ENCODE results near the gene SHISAL2A. TPM values are rescaled to one million over a fixed set of nuclear protein-coding genes. Genes with fewer than 3 reads are reported as not detected.
A peak's percentile ranks its signal among the peaks of the same experiment; 100 is the strongest.

Gene SHISAL2A
- total and polyA plus RNA-seq, 2 of the 13 experiments (the other 11 are each of a cell fraction or from before 2014, with no cell fraction given) = not detected

DNA sequence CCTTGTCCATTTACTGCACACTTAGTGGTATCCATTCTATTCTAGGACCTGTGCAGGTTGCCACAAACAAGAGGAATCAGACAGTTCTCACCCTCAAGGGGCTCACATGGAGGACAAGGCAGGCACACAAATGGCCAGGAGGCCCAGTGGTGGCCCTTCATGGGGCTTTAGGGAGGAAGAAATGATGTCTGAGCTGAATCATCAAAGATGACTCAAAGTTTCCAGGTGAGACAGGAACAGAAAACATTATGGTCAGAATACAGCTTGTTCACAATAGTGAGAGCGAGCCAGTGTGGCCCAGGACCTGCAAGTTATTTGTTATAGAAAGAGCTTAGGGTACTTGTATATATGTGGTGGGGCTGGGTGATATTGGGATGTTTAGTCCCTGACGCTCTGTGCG lies 26.4 kb downstream of the SHISAL2A start (continued):
- no peak for TF ChIP-seq RARG (CRISPR knock-in tag; IDR thresholded peaks at IDR 0.05; ENCODE audit: low read depth)
- TF ChIP-seq ZSCAN20 (CRISPR knock-in tag; IDR thresholded peaks at IDR 0.05; ENCODE audit: borderline replicate concordance) = no peak

DNA sequence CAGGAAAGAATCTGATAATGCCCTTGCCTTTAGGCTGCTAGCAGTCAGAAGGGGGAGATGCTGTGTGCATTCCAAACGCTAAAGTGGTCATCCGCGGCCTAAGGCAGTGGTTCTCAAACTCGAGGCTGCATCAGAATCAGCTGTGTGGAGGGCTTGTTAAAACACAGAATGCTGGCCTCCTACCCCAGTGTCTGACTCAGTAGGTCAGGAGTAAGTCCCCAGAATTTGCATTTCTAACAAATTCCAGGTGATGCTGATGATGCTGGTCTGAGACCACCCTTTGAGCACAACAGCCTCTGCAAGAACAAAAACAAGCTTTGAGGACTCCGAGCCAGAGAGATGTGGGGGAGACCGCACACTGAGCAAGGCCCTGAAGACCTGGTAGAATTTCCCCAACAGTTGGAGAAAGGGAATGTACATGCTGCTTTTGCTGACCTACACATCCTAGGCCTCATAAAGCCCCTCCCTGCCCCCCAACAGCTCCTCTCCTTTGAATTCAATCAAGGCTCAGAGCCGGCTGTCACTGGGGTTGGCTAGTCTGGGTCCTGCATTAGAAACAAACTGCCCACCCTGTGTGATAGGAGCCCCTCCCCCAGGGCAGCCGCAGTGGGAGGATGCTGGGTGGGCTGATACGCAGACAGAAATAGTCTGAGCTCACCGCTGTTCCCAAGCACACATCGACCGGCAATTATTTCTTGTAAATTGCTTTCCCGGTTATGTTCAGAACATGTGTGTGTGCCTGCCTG lies 27.1 kb downstream of the SHISAL2A start:
- CTCF ChIA-PET (ENCODE audit: low intra/inter-chr PET ratio, low total read pairs) = no interaction called here
- Histone ChIP-seq H3K27ac (ENCODE audit: extremely low read length, insufficient read depth, low read length) (no peak overlapping the region), H3K4me2 (ENCODE audit: low read depth, low read length) (no peak overlapping the region), H3K79me2 (ENCODE audit: insufficient read depth, low read length) (no peaks in the 10 kb centered on the region), H3K4me3 (replicated peaks in 1 of 3; ENCODE audit: insufficient read depth in 1 of 3, low read depth in 2 of 3, low read length in 3 of 3) (no peak overlapping the region), H3K36me3 (replicated peaks in 1 of 2; ENCODE audit: control insufficient read depth in 1 of 2, insufficient read depth in 2 of 2, low read length in 2 of 2) (no peaks in the 10 kb centered on the region), H3K9ac (ENCODE audit: insufficient read depth, low read depth, low read length) (no peak overlapping the region), H3K9me3 (ENCODE audit: low read length) (no peaks in the 10 kb centered on the region), H3K27me3 (ENCODE audit: control insufficient read depth in 1 of 2, insufficient read depth in 2 of 2, low read length in 2 of 2) (peaks cover 0 to 2% of the 10 kb centered on the region in 2 experiments; a peak in 1 of 5 replicates), H2AFZ (ENCODE audit: low read length) (no peak overlapping the region), H4K20me1 (ENCODE audit: insufficient read depth, low read length) (no peaks in the 10 kb centered on the region), H3K4me1 (ENCODE audit: insufficient read depth, low read length) (peaks cover 18% of the 10 kb centered on the region)
- in situ Hi-C loops (cut with HindIII; ENCODE audit: extremely low pct_ligation_motif_present, low pct_unique_long_range_greater_than_20kb) (no loop called here), intact Hi-C loops (cut with micrococcal nuclease; ENCODE audit: unreplicated experiment) (loop anchor here (10.0 kb wide), 1 partner anchor 55 kb away; the partner anchor contains the start of gene GPX7)
- no peak for ATAC-seq
- 61% methylated on average over 9 of the region's 13 CpGs for WGBS (ENCODE audit: low lambda C conversion rate)
- DNase-seq (ENCODE audit: low spot score) = no peak
- POLR2A ChIA-PET = no interaction called here
- BruUV-seq (replicated peaks) = no TSS peak
- no peak for TF ChIP-seq ZNF431 (CRISPR knock-in tag; IDR thresholded peaks at IDR 0.05; ENCODE audit: borderline replicate concordance, low read depth)
- TF ChIP-seq ZNF629 (CRISPR knock-in tag; conservative IDR thresholded peaks at IDR 0.05) = no peak
- no peak for TF ChIP-seq PHF8 (CRISPR knock-in tag; IDR thresholded peaks at IDR 0.05)
- TF ChIP-seq, protein P1, sequence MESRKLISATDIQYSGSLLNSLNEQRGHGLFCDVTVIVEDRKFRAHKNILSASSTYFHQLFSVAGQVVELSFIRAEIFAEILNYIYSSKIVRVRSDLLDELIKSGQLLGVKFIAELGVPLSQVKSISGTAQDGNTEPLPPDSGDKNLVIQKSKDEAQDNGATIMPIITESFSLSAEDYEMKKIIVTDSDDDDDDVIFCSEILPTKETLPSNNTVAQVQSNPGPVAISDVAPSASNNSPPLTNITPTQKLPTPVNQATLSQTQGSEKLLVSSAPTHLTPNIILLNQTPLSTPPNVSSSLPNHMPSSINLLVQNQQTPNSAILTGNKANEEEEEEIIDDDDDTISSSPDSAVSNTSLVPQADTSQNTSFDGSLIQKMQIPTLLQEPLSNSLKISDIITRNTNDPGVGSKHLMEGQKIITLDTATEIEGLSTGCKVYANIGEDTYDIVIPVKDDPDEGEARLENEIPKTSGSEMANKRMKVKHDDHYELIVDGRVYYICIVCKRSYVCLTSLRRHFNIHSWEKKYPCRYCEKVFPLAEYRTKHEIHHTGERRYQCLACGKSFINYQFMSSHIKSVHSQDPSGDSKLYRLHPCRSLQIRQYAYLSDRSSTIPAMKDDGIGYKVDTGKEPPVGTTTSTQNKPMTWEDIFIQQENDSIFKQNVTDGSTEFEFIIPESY (CRISPR knock-in tag; IDR thresholded peaks at IDR 0.05) = peak; percentile 79
- no peak for FAIRE-seq

Measured in HepG2 (cell line).